Measurements from ENCODE around the gene TAP1.
A peak's percentile ranks its signal among the peaks of the same experiment; 100 is the strongest.

TAP1 gene

GRCh38 chr6:32853541-32854375 lies at the start of gene TAP1, which contains the start of gene PSMB9:
Gene TAP1 (minus strand): TSS chr6:32853704. CDS start chr6:32853636, 68 bp downstream.
Gene PSMB9 (plus strand): TSS chr6:32854192. CDS start chr6:32854230, 38 bp downstream.
- Histone ChIP-seq H3K9me3 (ENCODE audit: insufficient read depth, low read length) (no peaks in the 10 kb centered on the region), H2AFZ (ENCODE audit: low read depth, low read length, severe bottlenecking) (peak within 1 kb of the TSS; percentile 90), H3K9me2 (replicated peaks; ENCODE audit: insufficient read depth, low read length) (no peaks in the 10 kb centered on the region), H3K4me2 (ENCODE audit: low read depth, low read length, poor library complexity, severe bottlenecking) (peak within 1 kb of the TSS; percentile 80), H3K79me2 (ENCODE audit: insufficient read depth, low read length) (no peaks in the 10 kb centered on the region), H3K27ac (ENCODE audit: low read depth, low read length) (peak within 1 kb of the TSS; percentile 10), H3K4me3 (ENCODE audit: insufficient read depth, low read length, poor library complexity, severe bottlenecking) (peak within 1 kb of the TSS; percentile 72), H3K27me3 (ENCODE audit: low read length) (no peaks in the 10 kb centered on the region), H3K36me3 (ENCODE audit: low read length) (no peaks in the 10 kb centered on the region), H4K20me1 (ENCODE audit: low read depth, low read length) (no peaks in the 10 kb centered on the region), H3F3A (ENCODE audit: insufficient read depth) (peaks cover 5% of the 10 kb centered on the region; the same call in 1 of the 2 replicates), H3K9ac (ENCODE audit: low read length) (peak within 1 kb of the TSS; percentile 66)
- TF ChIP-seq EZH2phosphoT487 (conservative IDR thresholded peaks at IDR 0.05; ENCODE audit: low read length) (no peak), CTCF (IDR thresholded peaks at IDR 0.05; ENCODE audit: insufficient read depth, low read length, poor library complexity, severe bottlenecking) (peak; percentile 99)

- peak overlapping the region; percentile 78 for H3K9ac ChIP-seq (ENCODE audit: low read length)
- no peaks in the 10 kb centered on the region for H3K9me2 ChIP-seq (replicated peaks; ENCODE audit: insufficient read depth, low read length)
- peaks cover 8% of the 10 kb centered on the region; the same call in 1 of the 2 replicates for H3K36me3 ChIP-seq (ENCODE audit: low read length)
- H3K27me3 ChIP-seq (ENCODE audit: low read length), result no peaks in the 10 kb centered on the region
- peaks cover 3% of the 10 kb centered on the region; the same call in 1 of the 2 replicates for H4K20me1 ChIP-seq (ENCODE audit: low read depth, low read length)
- TF ChIP-seq CTCF (IDR thresholded peaks at IDR 0.05; ENCODE audit: insufficient read depth, low read length, poor library complexity, severe bottlenecking), result no peak
- no peak for TF ChIP-seq EZH2phosphoT487 (conservative IDR thresholded peaks at IDR 0.05; ENCODE audit: low read length)
- H3K9me3 ChIP-seq (ENCODE audit: insufficient read depth, low read length), result no peaks in the 10 kb centered on the region
- H3K4me2 ChIP-seq (ENCODE audit: low read depth, low read length, poor library complexity, severe bottlenecking), result peak overlapping the region; percentile 60
- peak overlapping the region; percentile 55 for H3K27ac ChIP-seq (ENCODE audit: low read depth, low read length)
- H2AFZ ChIP-seq (ENCODE audit: low read depth, low read length, severe bottlenecking), result peak overlapping the region; percentile 88
- H3K79me2 ChIP-seq (ENCODE audit: insufficient read depth, low read length), result peaks cover 41% of the 10 kb centered on the region
- peak overlapping the region; percentile 82 for H3K4me3 ChIP-seq (ENCODE audit: insufficient read depth, low read length, poor library complexity, severe bottlenecking)
- H3F3A ChIP-seq (ENCODE audit: insufficient read depth), result peaks cover 23% of the 10 kb centered on the region
Observed at GRCh38 chr6:32895006-32895345, 41.5 kb upstream of the TAP1 start.

GRCh38 chr6:32894085-32895005 lies 40.8 kb upstream of the TAP1 start:
- H3K79me2 ChIP-seq (ENCODE audit: insufficient read depth, low read length), result peaks cover 38% of the 10 kb centered on the region

More at GRCh38 chr6:32894085-32895005, 40.8 kb upstream of the TAP1 start:
- Histone ChIP-seq H3K9ac (ENCODE audit: low read length) (peak overlapping the region; percentile 78), H3K36me3 (ENCODE audit: low read length) (peaks cover 5% of the 10 kb centered on the region; the same call in 1 of the 2 replicates), H2AFZ (ENCODE audit: low read depth, low read length, severe bottlenecking) (peak overlapping the region; percentile 88), H3K9me2 (replicated peaks; ENCODE audit: insufficient read depth, low read length) (no peaks in the 10 kb centered on the region), H3K27ac (ENCODE audit: low read depth, low read length) (peak overlapping the region; percentile 55), H3K9me3 (ENCODE audit: insufficient read depth, low read length) (no peaks in the 10 kb centered on the region), H4K20me1 (ENCODE audit: low read depth, low read length) (no peaks in the 10 kb centered on the region; the same call in 1 of the 2 replicates), H3K4me3 (ENCODE audit: insufficient read depth, low read length, poor library complexity, severe bottlenecking) (peak overlapping the region; percentile 82), H3K4me2 (ENCODE audit: low read depth, low read length, poor library complexity, severe bottlenecking) (peak overlapping the region; percentile 60), H3K27me3 (ENCODE audit: low read length) (no peaks in the 10 kb centered on the region), H3F3A (ENCODE audit: insufficient read depth) (peaks cover 27% of the 10 kb centered on the region)
- TF ChIP-seq EZH2phosphoT487 (conservative IDR thresholded peaks at IDR 0.05; ENCODE audit: low read length), result no peak
- TF ChIP-seq CTCF (IDR thresholded peaks at IDR 0.05; ENCODE audit: insufficient read depth, low read length, poor library complexity, severe bottlenecking), result no peak

Data from SU-DHL-6 (cell line).